Stimulated activated CD8-positive, alpha-beta memory T cell treated with anti-CD3 and anti-CD28 coated beads, Interleukin-4, amount 100 ng/mL, for 24 hours (primary cell): ENCODE results near the gene COX4I2.
"Not testable (repeated sequence)": the region's sequence is repeated elsewhere in the genome, so short reads cannot be mapped to it uniquely, and the experiment has no call there.

Experiments used
- DNase-seq: peaks from one replicate; pipeline ENCODE4 v3.0.0-alpha.2; 2020; ENCODE audit warnings: low read depth

The COX4I2 gene

DNA sequence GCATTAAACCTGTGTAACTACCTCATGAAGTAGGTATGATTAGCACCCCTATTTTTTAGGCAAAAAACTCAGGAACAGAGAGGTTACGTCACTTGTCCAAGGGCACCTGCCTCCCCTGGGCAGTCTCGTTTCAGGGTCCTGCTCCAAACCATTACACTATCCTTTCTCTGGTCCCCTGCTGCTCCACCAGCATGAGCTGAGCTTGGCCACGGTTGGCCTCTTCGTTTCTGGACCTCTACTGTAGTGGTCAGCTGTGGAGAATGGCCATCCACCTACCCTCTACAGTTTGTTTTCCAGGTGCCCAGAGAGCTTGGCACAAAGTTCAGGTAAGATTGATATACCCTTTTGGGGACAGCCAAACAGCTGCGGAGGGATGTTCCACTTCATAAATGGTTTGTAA lies 16.8 kb downstream of the COX4I2 start:
- no peak for DNase-seq

DNA sequence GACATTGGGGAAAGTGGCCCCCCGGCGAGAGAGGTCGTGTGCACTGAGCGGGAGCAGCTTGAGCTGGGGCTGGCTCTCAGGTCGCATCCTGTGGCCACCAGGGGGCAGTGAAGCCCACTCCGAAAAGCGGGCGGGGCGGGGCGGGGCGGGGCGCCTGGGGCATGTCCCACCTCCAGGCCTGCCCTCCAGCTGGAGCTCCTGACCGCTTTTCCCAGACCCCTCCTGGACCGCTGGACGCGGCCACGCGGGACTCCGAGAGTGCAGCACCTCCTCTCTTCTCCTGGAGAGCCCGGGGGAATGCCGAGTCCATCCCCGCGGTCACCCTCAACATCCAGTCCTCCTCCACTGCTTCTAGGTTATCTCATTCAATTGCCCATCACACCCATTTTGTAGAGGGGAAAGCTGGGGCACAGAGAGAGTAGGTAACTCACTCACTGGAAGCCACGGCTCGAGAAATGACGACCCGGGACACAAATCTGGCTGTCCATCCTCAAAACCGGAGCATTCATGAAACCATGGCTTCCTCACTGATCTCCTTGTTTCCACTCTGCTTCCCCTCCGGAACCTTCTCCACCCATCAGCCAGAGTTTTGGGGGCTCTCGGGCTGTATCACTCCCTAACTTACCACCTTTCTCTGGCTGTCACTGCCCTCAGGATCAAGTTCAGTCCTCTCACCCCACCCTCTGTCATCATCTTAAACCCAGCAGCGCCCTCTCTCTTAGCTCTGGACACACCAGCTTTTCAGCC lies 24.1 kb downstream of the COX4I2 start:
- DNase-seq = peak; percentile 66

DNA sequence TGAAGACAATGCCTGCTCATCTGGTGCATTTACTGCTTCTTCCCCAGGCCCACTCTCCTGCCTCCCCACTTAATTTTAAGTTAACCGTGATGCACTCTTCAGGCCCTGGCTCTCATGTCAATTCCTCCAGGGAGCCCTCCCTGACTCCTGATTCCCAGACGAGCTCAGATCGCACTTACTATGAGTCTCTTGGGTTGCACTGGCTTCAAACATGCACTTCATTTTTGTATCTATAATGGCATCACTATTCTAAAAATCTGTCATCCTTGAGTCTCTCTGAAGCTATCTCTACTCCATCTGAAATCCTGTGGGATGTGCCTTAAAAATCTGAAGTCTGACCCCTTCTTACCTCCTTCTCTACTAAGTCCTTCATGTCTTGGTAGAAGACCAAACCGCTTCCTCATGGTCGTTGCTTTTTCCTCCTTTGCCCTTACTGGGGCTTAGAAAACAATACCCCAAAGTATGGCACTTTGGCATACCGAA lies 24.7 kb downstream of the COX4I2 start:
- DNase-seq = no peak

DNA sequence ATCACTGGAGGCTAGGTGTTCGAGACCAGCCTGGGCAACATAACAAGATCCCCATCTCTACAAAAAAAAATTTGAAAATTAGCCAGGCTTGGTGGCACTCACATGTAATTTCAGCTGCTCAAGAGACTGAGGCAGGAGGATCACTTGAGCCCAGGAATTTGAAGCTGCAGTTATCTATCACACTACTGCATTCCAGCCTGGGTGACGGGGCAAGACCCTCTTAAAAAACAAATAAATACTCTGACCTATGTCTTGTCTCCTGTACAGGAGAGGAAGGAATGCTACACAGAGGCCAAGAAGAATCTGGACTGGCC lies 25.8 kb downstream of the COX4I2 start:
- DNase-seq = no peak

DNA sequence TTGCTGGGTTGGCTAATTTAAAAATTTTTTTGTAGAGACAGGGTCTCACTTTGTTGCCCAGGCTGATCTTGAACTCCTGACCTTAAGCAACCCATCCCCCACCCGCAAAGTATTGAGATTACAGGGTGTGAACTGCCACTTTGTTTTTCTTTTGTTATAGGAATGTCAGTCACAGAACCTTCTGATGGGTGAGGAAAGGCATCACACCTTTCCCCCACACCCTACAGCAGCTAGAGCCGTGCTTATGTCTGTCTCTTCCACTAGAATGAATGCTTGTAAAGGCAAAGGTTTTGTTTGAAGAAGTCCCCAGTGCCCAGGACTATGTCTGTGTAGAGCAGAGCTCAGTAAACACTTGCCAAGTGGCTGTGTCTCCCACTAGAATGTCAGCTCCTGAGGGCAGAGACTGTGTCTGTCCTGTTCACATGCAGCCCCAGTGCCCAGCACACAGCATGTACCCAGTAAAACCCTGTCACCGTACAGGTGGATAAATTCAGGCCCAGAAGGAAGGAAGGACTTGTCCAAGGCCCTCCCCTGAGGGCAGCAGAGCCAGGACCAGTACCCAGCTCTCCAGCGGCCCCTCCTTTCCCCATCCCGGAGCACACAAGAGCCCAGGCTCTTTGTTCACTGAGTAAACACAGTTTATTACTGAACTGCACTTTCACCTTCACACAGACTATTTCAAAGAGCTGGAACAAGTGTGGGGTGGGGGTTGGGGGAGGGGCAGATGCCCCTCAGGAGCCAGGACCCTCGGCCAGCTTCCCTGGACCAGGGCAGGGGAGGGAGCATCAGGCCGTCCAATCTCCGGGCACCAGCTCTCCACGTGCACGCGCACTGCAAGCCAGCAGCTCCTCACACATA lies 26.4 kb downstream of the COX4I2 start:
- DNase-seq = no peak

DNA sequence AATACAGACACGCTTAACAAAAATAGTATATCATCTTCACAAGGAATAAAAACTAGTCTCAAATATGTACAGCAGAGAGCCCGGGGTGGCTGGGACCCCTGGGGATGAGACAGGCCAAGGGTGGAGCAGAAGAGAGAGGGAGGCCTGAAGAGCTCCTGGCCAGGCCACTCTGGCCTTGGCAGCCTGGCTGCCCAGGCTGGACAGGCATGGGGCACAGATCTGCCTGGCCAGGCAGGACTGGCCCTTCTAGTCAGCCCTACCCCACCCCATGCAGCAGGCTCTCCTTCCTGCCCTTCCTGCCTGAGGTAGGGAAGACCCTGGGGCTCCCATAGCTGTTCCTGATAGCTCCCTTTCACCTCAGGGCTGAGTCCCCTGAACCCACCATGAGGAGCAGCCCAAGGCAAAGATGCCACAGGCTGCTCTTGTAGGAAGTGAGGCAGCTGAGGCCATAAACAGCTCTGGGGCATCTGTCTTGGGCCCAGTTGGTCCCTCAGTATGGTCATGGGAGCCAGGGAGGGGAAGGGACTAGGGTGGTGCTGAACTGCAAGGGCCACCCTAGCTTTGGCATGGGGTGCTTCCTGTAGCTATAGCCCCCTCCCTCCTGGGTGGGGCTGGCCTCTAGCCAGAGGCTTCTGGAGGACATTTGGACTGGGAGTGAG lies 27.1 kb downstream of the COX4I2 start:
- DNase-seq = no peak

DNA sequence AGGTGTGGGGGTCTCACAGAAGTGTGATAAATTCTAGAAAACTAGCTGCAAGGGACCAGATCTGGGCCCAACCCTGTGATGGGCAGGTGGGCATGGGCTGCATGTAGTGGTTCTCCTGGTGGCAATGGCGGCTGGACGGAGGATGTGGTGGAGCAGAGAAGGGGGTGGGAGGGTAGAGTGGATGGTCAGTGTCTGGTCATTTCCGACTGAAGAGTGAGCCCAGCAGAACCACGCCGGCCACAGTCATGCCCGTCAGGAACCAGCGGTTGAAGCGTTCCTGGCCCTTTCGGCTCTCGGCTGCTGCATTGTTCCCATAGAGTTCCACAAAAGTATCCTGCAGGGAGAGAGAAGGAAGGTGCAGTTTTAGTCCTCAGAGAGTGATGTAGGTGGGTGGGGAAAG lies 28.0 kb downstream of the COX4I2 start:
- DNase-seq = no peak

DNA sequence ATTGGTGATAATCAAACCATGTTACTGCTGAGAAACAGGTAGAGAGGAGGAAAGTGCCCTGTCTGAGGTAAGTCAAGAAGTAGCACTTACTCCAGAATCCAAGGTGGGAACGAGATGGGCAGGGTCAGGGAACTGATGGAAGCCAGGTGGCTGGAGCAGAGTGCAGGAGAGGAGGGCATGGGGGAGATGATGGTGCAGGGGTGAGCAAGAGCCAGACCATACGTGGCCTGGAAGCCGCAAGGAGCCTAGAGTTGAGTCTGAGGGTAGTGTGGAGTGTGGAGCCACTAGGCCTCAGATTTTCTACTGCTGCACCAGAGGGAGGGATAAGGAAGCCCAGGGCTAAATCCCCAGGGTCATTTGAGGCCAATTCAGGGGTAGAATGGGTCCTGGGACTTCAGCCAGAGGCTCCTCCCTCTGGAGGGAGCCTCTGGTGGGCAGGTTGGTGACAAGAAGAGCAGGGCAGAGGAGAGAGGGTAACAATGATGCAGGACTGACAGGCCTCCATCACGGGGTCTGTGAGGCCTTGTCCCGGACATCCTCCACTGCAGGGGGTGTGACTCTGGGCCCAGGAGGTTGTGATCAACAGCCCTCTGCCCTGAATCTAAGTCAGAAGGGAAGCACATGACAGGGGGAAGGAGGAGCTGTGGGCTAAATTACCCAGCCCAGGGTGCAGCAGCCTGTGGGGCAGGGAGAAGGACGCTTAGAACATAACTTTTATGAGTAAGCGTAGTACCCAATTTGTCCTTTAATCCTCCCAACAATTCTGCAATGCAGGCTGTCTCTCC lies 28.7 kb downstream of the COX4I2 start:
- no peak for DNase-seq

DNA sequence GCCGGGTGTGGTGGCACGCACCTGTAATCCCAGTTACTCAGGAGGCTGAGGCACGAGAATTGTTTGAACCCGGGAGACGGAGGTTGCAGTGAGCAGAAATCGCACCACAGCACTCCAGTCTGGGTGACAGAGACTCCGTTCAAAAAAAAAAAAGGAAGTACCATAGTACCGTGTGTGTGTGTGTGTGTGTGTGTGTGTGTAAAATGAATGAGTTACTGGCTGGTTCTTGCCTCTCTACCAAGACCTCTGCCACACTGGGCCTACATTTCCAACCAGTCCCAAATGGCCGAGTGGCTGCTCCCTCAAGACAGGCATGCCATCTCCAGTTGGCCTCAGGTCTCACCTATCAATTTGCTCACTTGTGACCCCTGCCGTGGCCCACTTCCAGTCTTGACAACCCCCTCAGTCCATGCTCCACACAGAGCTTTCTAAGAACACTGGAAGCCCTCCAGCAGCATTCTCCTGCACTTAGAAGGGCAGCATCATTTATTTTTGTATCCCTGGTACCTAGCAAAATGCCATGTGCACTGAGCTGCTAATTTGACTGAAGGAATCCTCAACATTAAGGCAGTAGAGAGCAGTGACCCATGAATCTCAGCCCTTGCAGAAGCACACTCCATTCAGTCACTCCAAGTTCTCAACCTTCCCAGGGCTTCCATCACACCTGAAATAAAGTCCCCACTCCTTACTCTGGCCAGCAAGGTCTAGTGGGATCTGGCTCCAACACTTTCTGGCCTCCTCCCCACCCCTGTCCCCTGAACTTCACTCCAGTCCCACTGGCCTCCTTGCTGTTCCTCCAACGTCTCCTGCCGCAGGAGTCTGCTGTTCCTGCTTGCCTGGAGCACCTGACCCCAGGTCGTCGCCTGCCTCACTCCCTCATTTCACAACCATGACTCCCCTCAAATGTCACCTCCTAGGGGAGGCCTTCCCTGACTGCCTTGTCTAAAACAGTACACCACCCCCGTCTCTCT lies 29.9 kb downstream of the COX4I2 start:
- DNase-seq = no peak

DNA sequence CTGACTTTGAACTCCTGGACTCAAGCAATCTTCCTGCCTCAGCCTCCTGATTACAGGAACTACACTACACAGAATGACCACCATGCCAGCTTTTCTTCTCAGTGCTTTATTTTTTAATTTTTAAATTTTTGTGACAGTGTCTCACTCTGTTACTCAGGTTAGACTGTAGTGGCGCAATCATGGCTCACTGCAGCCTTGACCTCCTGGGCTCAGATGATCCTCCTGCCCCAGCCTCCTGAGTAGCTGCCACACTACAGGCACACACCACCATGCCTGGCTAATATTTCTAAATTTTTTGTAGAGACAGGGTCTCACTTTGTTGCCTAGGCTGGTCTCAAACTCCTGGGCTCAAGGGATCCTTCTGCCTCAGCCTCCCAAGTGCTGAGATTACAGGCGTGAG lies 31.2 kb downstream of the COX4I2 start:
- not testable (repeated sequence) for DNase-seq

DNA sequence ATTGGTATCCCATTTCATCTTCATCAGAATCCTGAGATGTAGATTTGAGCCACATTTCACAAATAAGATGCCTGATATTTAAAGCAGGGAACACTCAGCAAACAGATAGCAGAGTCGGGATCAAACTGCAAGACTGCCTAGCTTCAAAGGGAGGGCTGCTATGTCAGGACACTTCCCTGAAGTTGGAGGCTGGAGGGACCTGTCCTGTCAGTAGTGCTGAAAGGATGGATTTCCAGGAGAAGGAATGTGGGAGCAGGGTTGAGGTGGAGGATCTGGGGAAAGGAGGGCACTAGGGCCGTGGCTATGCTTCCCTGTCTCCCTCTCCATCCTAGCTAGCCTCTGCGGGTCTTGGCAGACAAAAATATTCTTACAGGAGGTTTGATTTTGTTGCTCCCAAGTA lies 32.2 kb downstream of the COX4I2 start:
- DNase-seq = no peak

DNA sequence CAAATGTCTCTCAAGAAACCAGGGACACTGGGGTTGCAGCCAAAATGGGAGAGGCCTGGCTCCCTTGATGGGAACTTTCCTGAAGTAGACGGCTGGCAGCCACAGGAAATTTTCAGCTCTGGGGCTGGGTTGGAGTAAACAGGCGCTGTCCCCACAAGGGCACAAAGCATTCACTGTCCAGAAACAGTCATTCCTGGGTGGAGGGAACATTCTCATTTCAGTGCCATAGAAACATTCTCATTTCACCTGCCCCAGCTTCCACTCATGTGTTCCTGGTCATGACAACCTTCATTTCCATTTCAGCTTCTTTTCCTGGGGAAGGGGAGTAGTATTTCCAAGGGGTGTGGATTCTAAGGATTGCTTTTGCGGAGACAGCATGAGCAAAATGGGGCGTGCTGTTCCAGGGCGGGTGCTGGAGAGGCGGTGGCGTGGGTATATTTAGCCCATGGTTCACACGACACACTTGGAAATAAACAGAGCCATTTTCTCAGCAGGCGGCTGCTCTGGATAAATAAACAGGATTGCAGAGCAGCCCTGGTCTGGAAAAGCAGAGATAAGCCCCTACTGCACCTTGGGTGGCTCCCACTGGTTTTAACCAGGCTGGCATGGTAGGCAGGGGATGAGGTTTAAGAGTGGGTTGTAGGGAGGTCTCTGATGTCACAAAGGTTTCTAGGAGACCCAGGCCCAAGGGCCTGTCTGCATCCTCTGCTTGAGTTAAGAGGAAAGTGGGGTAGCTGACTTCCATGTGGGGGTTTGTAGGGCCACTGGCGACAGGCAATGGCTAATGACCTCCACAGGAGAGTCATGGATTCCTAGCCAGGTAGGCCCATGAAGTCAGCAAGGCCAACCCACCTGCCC lies 32.9 kb downstream of the COX4I2 start:
- DNase-seq = no peak

DNA sequence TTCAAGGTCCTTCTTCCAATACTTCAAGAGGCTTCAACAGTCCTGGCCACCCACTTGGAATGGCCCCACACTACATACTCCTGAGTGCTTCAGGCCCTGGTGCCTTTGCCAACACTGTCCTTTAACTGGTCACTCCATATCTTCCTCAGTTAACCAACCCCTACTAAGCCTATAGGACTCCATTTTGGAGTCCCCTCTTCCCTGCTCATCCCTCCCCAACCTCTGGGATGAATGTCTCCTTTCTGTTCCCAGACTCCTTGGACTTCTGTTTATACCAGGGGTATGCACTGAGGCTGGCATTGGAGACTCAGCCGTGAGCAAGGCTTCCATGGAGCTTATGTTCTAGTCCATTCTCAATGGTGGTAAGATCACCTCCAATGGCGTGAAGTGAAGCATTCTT lies 33.6 kb downstream of the COX4I2 start:
- DNase-seq = no peak

DNA sequence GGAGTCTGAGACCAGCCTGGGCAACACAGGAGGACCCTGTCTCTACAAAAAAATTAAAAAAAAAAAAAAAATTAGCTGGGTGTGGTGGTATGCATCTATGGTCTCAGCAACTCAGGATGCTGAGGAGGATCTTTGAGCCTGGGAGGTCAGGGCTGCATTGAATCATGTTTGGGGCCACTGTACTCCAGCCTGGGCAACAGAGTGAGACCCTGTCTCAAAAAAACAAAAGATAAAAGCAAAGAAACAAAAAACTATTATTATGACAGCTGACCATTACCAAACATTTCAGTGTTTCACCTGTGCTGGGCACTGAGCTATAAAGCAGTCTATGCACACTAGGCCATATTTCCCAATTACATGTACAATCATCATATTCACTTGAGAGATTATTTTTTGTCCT lies 35.7 kb downstream of the COX4I2 start:
- no peak for DNase-seq

DNA sequence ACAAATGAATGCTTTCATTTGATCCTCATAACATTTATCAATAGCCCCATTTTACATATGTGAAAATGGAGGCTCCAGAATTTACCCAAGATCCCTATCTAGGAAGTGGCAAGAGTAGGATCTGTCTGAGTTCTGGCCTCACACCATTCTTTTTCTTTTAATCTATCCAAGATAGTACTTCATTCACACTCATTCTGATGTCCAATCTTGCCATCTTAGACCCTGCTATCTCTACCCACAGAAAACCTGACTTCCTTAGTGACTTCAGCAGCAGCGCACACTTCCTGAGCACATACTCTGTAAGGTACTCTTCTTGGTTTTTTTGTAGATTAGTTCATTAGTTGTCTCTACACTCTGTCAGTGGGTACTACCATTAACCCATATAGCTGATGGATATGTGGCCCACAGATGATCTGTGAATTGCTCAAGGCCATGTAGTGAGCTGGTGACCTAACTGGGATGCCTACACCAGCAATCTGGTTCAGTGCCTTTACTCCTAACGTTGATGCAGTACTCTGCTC lies 36.3 kb downstream of the COX4I2 start:
- no peak for DNase-seq

DNA sequence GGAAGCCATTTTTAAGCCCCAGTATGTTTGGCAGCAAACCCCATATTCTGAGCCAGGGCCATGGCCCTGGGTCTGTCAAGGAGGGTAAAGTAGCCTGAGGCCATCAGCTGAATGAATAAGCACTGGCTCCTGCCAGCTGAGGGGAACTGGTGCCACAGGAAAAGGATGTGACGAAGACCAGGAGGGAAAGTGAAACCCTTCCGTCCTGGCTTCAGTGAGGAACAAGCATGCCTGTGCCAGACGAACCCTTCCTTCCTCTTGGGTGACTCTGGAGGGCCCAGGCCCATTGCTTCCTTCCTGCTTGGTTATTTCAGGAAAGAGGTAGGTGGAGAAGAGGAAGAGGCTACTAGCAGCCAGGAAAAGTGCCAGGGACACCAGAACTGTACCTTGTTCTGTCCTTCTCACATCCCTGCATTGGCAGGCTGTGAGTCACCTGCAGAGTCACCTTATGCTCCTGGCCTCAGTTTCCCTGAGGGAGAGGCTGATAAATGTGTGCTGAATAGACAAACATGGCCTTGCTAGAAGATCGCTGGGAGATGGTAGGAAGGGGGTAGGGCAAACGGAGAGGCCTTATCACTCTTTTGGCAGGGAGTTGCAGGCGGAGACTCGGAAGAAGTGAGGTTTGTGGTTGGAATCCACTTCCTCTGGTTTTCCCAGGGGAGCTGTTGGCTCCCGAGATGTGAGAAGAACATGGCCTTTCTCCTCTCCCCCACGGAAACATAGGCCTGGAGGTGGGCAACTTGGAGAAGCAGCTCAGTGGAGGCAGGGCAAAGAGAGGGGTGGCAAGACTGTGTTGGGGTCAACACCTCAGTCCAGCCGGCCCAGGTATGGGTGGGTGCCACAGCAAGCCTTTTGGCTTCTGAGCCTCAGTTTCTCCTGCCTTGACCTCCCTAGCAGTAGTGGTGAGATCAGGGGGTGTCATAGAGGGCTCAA lies 37.4 kb downstream of the COX4I2 start:
- peak; percentile 28 for DNase-seq

DNA sequence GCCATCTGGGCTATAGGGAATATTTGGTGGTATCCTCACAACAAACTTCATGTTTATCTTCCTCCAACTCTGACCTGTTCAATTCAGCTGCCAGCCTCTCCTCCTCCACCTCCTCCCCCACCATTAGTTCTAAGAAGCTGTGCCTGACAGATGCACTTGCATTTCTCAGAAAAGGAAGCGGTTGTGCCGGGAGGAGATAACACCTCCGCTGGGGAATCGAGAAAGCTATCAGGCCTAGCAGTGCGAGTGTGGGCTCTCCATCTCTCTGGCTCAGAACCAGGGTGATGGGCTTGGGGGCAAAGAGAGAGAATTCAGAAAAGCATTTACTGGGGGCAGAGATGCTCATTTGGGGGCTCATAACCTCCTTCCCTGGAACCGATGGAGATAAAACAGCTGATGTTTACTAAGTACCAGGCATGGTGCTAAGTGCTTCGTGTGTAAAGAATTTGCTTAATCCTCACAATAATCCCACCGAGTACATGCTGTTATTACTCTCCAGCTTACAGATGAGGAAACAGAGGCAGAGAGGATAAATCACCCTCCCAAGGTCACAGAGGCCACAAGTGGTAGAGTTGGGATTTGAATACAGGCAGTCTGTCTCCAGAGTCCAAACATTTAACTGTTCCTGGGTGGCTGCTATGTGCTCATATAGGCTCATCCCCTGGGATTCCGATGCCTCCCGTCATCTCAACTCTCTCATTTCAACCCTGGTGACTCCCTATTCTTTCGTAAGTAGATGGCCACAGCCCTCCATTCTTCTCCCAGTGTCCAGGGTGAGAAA lies 38.3 kb downstream of the COX4I2 start:
- DNase-seq = peak; percentile 34

DNA sequence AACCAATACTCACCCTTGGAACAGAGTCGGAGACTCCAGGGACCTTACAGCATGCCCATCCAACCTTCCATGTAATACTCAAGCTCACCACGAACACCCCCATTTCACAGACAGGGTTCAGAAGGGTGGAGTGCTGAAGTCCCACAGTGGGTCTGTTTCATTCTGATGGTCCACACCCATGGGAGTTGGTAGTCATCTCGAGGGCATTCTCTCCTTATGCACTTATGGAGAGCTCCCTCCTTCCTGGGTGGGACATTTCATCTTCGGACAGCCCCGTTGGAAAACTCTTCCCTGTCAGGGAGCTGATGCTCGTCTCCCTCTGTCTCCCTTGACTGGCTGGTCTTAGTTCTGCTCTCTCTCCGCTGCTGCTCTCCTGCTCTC lies 38.9 kb downstream of the COX4I2 start:
- DNase-seq = no peak
